ENCODE measurements around the gene FGF11. TPM values are rescaled to one million over a fixed set of nuclear protein-coding genes. Genes with fewer than 3 reads are reported as not detected.

The FGF11 gene
- polyA plus RNA-seq, 3 donors, result 5.5 to 6.8 (median 6.6) TPM

GRCh38 chr17:7427549-7427948, 11.8 kb upstream of the FGF11 start:
- DNase-seq (ENCODE audit: low read depth in 3 of 3, low spot score in 2 of 3), result no peak

DNA sequence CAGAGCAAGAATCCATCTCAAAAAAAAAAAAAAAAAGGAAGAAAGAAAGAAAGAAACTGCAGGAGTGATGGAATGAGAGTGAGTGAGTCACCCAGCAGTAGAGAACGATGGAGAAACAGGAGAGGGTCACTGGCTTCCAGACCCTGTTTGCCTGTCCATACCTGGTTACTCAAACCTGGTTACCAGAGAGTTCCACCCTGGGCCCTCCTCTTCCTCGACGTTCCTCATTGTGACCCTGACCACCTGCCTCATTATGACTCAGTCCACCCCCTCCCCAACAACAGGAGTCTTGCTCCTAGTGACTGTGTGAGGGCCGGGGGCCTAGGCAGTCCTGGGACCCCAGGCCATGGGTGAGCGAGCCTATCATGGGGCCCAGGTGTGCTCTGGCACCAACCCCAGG, 10.8 kb upstream of the FGF11 start, which contains the start of gene SPEM3:
Gene SPEM3 (plus strand): TSS at position 301 of the 400 bp plus-strand sequence. CDS start 46 bp downstream, at position 347.
- no peak for DNase-seq (ENCODE audit: low read depth in 3 of 3, low spot score in 2 of 3)

GRCh38 chr17:7429722-7430121, 9.6 kb upstream of the FGF11 start:
- no peak for DNase-seq (ENCODE audit: low read depth in 3 of 3, low spot score in 2 of 3)

DNA sequence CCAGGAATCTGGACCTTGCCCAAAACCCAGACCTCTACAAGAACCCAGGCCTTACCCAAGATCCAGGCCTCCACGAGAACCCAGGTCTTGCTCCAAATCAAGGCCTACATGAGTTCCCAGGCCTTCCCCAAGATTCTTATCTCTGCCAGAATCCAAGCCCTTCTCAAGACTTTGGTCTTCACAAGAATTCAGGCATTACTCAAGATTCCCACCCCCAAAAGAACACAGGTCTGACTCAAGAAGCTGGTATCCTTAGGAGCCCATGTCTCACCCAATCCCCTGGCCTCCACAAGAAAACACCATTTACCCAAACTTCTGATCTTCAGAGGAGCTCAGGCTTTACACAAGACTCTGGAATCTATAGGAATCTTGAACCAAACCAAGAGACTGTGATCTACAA, 8.1 kb upstream of the FGF11 start:
- no peak for DNase-seq (ENCODE audit: low read depth in 3 of 3, low spot score in 2 of 3)

DNA sequence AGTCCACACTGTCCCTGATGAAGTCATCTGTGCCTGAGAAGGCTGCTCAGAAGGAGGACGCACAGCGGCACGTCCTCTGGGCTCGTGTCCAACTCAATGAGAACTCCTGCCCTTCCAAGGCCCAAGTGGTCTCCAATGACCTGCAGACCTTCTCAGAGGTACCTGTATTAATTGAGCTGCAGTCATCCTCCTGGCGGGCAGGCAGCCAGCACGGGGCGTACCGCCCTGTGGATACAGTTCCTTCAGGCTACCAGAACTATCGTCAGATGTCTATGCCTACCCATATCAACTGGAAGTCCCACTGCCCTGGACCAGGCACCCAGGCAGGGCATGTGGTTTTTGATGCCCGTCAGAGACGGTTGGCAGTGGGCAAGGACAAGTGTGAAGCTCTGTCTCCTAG, 7.0 kb upstream of the FGF11 start:
- no peak for DNase-seq (ENCODE audit: low read depth in 3 of 3, low spot score in 2 of 3)

DNA sequence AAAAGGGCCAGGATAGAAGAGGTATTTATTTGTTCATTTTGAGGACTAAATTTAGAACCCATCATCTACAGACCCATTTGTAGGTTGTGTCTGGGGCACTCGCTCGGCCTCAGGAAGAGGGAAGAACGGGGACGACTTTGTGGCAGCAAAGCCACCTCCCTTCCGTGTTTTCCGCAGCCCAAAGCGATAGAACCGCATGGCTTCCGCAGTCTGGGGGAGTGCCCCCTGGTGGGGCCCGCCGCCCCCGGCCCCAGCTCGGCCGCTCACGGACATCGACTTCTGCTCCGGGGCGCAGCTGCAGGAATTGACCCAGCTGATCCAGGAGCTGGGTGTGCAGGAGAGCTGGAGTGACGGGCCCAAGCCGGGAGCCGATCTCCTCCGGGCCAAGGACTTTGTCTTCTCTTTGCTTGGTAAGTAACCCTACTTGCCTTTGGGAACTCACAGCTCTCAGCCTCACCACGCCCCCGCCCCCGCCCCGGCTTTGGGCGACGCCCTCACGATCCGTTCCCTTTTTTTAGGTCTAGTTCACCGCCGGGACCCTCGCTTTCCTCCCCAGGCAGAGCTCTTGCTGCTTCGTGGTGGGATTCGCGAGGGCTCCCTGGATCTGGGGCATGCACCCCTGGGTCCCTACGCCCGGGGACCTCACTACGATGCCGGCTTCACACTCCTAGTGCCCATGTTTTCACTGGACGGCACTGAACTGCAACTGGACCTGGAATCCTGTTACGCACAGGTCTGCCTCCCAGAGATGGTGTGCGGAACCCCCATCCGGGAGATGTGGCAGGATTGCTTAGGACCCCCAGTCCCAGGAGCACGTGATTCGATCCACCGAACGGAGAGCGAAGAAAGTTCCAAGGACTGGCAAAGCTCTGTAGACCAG, 3.4 kb upstream of the FGF11 start:
- DNase-seq (ENCODE audit: low read depth in 3 of 3, low spot score in 2 of 3), result no peak

DNA sequence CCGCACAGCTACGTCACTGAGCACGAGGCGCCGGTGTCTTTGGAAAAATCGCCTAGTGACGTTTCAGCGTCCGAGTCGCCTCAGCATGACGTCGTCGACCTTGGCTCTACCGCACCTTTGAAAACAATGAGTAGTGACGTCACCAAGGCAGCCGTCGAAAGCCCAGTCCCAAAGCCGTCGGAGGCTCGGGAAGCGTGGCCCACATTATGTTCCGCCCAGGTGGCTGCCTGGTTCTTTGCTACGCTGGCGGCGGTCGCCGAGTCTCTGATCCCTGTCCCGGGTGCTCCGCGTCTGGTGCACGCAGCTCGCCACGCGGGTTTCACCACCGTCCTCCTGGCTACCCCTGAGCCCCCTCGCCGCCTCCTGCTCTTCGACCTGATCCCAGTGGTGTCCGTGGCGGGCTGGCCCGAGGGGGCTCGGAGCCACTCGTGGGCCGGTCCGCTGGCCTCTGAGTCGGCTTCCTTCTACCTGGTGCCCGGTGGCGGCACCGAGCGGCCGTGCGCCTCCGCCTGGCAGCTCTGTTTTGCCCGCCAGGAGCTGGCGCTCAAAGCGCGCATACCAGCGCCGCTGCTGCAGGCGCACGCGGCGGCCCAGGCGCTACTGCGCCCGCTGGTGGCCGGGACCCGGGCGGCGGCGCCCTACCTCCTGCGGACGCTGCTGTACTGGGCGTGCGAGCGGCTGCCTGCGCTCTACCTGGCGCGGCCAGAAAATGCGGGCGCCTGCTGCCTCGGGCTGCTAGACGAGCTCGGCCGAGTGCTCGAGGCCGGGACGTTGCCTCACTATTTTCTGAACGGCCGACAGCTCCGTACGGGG, 2.5 kb upstream of the FGF11 start:
- no peak for DNase-seq (ENCODE audit: low read depth in 3 of 3, low spot score in 2 of 3)

DNA sequence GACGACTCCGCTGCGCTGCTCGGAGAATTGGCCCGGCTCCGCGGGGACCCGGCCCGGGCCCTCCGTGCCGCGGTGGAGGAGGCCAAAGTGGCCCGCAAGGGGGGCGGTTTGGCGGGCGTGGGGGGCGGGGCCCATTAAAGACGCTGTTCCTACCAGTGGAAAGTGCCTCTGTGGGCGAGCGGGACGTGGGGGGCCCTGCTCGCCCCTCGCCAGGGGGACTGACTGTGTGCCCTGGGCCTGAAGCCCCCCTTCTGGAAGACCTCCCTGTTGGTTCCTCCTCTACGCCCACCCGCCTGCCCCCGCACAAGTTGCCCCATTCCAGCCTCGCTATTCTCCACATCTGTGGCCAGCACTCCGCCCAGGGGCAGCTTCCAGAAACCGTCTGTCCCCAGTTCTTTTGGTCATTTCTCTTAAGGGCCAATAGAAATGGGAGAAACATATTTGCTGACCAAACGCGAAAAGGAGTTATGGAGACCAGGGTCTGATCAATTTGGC, 1.9 kb upstream of the FGF11 start:
- no peak for DNase-seq (ENCODE audit: low read depth in 3 of 3, low spot score in 2 of 3)

DNA sequence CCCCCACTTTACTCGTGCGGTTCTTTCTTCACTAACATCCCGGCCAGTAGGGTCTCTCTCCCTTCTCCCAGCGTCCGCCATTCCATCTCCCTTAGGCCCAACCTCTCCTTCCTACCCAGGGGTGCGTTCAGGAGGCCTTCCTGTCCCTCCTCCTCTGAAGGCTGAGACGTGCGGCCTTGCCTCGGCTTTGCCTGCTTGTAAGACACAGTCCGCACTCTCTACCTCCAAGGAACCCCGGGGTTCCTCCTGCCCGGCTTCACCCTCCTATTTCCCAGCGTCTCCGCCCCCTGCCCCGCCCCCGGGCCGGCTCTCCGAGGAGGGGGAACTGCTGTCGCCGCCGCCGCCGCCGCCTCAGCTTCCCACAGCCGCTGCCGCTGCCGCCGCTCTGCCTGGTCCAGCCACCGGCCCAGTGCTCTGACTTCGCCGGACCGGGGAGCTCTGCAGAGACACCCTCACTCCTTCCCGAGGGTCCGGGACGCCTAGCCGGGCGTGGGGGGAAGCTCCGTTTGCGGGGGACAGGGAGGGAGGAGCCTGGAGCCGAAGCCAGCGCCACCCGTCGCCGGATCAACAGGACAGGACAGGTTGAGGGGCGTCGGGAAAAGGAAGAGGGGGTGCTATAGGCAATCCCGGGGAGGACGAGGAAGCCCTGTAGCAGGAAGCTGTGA, 1.2 kb upstream of the FGF11 start:
- no peak for DNase-seq (ENCODE audit: low read depth in 3 of 3, low spot score in 2 of 3)

DNA sequence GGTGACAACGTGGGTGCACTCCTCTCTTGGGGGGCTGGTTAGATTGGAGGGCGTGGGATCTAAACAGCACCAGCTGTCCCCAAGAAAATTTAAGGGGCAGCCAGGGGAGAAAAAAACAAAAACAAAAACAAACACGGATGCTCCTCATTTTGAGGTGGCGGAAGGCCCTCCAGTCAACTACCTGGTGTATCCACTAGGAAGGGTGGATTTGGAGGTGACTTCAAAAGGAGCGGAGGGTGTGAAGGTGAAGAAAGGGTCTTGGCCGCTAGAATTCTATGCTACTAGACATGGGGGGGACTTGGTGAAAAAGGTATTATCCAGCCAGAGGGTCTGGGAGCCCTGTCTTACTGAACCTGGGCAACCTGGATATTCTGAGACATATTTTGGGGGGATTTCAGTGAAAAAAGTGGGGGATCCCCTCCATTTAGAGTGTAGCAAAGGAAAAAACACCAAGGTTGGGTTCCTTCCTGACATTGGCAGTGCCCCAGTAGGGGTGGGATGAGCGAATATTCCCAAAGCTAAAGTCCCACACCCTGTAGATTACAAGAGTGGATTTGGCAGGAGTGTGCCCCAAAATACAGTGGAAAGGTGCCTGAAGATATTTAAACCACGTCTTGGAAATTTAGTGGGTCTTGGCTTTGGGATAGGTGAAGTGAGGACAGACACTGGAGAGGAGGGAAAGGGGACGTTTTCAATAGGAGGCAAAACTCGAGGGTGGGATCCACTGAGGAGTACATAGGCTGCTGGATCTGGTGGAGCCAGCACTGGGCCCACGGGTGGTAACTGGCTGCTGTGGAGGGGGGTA, 454 bp upstream of the FGF11 start:
- DNase-seq (ENCODE audit: low read depth in 3 of 3, low spot score in 2 of 3), result no peak

DNA sequence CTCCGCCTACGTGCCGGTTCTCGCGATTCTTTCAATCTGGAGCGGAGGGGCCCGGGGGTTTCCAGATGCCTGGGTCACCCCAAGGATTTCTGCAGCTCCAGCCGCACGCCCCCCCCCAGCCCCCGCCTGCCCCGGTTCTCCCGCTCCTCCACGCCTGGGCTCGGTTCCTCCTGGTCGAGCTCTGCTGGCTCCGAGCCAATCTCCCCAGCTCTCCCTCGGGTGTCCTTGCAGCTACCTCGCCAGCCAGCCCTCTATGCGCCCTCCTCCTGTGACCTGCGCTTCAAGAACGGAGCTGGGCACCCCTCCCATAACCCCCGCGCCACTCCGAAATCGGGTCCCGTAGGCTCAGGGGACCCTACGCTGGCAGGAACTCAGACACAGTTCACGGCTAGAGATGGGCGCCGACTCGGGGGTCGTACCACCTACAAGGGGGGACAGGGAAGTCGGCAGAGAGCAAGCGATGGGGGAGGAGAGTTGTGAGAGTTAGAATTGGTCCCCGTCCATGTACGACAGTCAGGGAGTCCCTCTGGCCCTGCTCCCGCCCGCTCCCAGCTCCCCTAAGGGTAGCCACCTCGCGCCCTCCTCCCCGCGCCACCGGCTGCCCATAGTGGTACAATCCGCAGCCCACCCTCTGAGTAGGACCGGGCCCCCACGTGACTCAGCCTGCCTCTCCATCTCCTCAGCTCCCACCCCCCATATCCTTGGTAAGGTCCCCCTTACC, 961 bp downstream of the FGF11 start:
- no peak for DNase-seq (ENCODE audit: low read depth in 3 of 3, low spot score in 2 of 3)

- no peak for DNase-seq (ENCODE audit: low read depth in 3 of 3, low spot score in 2 of 3)
These were observed 1.5 kb downstream of the FGF11 start for GRCh38 chr17:7440834-7441195.

DNA sequence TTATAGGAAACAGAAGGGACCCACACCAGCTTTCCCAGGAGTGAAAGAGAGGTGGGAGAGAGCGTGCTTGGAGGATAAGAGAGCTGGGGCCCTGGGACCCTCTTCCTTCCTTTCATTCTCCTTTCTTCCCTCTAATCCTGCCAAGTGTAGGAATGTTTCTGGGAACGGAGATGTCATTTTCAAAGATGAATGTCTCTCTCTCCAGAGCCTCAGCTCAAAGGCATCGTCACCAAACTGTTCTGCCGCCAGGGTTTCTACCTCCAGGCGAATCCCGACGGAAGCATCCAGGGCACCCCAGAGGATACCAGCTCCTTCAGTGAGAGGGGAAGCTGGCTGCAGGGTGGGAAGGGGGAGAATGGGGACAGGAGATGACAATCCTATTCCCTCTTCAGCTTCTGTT, 2.0 kb downstream of the FGF11 start:
- DNase-seq (ENCODE audit: low read depth in 3 of 3, low spot score in 2 of 3), result no peak

DNA sequence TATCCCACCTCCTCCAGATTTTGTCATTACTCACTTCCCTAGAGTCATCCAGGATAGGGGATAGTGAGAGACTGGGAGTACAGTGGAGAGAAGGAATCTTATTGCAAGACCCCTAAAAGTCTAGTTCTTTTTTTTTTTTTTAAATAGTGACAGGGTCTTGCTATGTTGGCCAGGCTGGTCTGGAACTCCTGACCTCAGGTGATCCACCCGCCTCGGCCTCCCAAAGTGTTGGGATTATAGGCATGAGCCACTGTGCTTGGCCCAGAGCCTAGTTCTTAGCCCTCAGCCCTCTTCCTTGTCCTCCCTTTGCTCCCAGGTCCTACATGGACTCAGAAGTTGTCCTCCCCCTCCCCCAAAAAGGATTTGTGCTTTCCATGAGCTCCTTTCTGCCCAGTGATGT, 2.8 kb downstream of the FGF11 start:
- DNase-seq (ENCODE audit: low read depth in 3 of 3, low spot score in 2 of 3), result no peak

- DNase-seq (ENCODE audit: low read depth in 3 of 3, low spot score in 2 of 3), result no peak
These were observed 4.5 kb downstream of the FGF11 start for GRCh38 chr17:7443499-7444485.

GRCh38 chr17:7444682-7445618, 5.6 kb downstream of the FGF11 start, which contains the start of gene CHRNB1:
CHRNB1 (plus strand) TSS chr17:7445061; CDS start chr17:7445128, 67 bp downstream.
- no peak for DNase-seq (ENCODE audit: low read depth in 3 of 3, low spot score in 2 of 3)

DNA sequence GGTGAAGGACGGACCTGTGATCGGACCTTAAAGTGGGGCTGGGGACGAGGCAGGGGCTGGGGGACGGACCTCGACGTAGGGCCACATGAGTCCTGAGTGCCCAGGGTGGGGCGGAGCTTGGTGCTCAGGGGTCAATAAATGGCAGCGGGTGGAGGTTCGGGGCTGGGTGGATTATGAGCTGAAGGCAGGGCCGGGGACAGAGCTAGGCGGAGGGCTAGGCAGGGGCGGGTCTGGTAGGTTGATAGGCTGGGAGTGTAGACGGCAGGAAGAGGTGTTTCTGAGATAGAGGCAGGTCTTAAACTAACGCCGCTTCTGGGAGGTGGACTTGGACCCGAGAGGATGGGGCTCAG, 6.3 kb downstream of the FGF11 start:
- DNase-seq (ENCODE audit: low read depth in 3 of 3, low spot score in 2 of 3), result no peak
